ENCODE data around the gene TRIM40. TPM values are rescaled to one million over a fixed set of nuclear protein-coding genes. Genes with fewer than 3 reads are reported as not detected.
A peak's percentile ranks its signal among the peaks of the same experiment; 100 is the strongest.

The TRIM40 gene
- total RNA-seq, 1 donor from 2014 or later: not detected

DNA sequence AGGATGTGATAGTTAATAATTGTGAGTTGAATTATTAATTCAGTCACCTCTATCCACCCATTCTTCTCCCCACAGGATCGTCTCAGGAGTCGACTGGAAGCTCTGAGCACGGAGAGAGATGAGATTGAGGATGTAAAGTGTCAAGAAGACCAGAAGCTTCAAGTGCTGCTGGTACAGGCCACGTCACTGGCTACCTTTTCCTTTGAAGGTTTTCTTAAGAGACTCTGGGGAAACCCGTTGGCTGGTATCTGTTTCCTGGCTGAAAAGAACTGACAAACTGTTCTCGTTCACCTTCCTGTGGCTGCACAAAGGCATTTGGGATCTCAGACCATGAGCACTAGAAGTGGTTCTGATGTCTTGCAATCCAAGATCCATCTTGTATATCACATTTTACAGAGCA, 31.2 kb downstream of the TRIM40 start:
- H3K27me3 Mint-ChIP-seq (ENCODE audit: low read depth, unreplicated experiment): peaks cover 61% of the 10 kb centered on the region
- Histone ChIP-seq H3K27me3 (ENCODE audit: insufficient read depth, low read length) (peaks cover 47% of the 10 kb centered on the region), H3K36me3 (ENCODE audit: insufficient read depth, low read length) (no peaks in the 10 kb centered on the region), H3K4me3 (ENCODE audit: insufficient read depth, low read depth, low read length) (no peak overlapping the region), H3K4me2 (ENCODE audit: low read length) (no peak overlapping the region), H3K79me2 (ENCODE audit: insufficient read depth, low read length) (no peaks in the 10 kb centered on the region), H3K9me3 (ENCODE audit: insufficient read depth, low read depth, low read length) (no peaks in the 10 kb centered on the region), H3K4me1 (ENCODE audit: insufficient read depth, low read length) (peaks cover 2% of the 10 kb centered on the region), H2AFZ (ENCODE audit: low read depth, low read length) (no peak overlapping the region), H4K20me1 (ENCODE audit: insufficient read depth, low read length) (no peaks in the 10 kb centered on the region), H3K9ac (ENCODE audit: low read length) (no peak overlapping the region), H3K27ac (ENCODE audit: low read depth, low read length) (no peak overlapping the region)
- no peak for TF ChIP-seq EZH2 (IDR thresholded peaks at IDR 0.05; ENCODE audit: insufficient read depth, low read length)
- TF ChIP-seq, protein P1, sequence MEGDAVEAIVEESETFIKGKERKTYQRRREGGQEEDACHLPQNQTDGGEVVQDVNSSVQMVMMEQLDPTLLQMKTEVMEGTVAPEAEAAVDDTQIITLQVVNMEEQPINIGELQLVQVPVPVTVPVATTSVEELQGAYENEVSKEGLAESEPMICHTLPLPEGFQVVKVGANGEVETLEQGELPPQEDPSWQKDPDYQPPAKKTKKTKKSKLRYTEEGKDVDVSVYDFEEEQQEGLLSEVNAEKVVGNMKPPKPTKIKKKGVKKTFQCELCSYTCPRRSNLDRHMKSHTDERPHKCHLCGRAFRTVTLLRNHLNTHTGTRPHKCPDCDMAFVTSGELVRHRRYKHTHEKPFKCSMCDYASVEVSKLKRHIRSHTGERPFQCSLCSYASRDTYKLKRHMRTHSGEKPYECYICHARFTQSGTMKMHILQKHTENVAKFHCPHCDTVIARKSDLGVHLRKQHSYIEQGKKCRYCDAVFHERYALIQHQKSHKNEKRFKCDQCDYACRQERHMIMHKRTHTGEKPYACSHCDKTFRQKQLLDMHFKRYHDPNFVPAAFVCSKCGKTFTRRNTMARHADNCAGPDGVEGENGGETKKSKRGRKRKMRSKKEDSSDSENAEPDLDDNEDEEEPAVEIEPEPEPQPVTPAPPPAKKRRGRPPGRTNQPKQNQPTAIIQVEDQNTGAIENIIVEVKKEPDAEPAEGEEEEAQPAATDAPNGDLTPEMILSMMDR (IDR thresholded peaks at IDR 0.05; ENCODE audit: insufficient read depth, low read depth, low read length): no peak
- H3K4me1 Mint-ChIP-seq (ENCODE audit: low read depth, unreplicated experiment): no peaks in the 10 kb centered on the region
- H3K9me3 Mint-ChIP-seq (ENCODE audit: unreplicated experiment): peaks cover 6% of the 10 kb centered on the region
- no peak for DNase-seq (ENCODE audit: low read depth)
- no peak for FAIRE-seq
- H3K27ac Mint-ChIP-seq (ENCODE audit: unreplicated experiment): no peak overlapping the region
- no peak overlapping the region for H3K4me3 Mint-ChIP-seq (ENCODE audit: unreplicated experiment)
- no peaks in the 10 kb centered on the region for H3K36me3 Mint-ChIP-seq (ENCODE audit: low read depth, unreplicated experiment)

DNA sequence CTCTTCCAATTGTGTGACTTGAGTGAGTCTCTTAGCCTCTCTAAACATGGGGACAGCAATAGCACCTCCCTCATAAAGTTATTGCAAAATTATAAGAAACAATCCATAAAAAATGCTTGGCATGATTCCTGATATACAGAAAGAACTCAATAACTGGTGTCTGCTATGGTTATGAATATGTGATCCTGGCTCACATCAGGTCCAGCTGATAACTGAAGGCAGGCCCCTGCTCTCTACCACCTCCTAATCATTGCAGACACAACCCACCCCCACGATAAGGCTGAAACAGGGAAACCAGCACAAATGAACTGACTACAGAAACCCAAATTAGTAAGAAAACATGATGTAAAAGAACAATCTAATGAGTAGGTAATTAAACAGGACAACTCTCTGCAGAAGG, 32.8 kb downstream of the TRIM40 start:
- H2AFZ ChIP-seq (ENCODE audit: low read depth, low read length): no peak overlapping the region
- H3K4me2 ChIP-seq (ENCODE audit: low read length): no peak overlapping the region
- Mint-ChIP-seq H3K27ac (ENCODE audit: unreplicated experiment) (no peak overlapping the region), H3K9me3 (ENCODE audit: unreplicated experiment) (peaks cover 6% of the 10 kb centered on the region), H3K36me3 (ENCODE audit: low read depth, unreplicated experiment) (no peaks in the 10 kb centered on the region), H3K4me3 (ENCODE audit: unreplicated experiment) (no peak overlapping the region), H3K4me1 (ENCODE audit: low read depth, unreplicated experiment) (no peaks in the 10 kb centered on the region), H3K27me3 (ENCODE audit: low read depth, unreplicated experiment) (peaks cover 73% of the 10 kb centered on the region)
- H3K79me2 ChIP-seq (ENCODE audit: insufficient read depth, low read length): no peaks in the 10 kb centered on the region
- no peaks in the 10 kb centered on the region for H3K9me3 ChIP-seq (ENCODE audit: insufficient read depth, low read depth, low read length)
- no peak overlapping the region for H3K9ac ChIP-seq (ENCODE audit: low read length)
- no peaks in the 10 kb centered on the region for H3K36me3 ChIP-seq (ENCODE audit: insufficient read depth, low read length)
- peaks cover 5% of the 10 kb centered on the region for H3K4me1 ChIP-seq (ENCODE audit: insufficient read depth, low read length)
- TF ChIP-seq, protein P1 (IDR thresholded peaks at IDR 0.05; ENCODE audit: insufficient read depth, low read depth, low read length): no peak
- TF ChIP-seq EZH2 (IDR thresholded peaks at IDR 0.05; ENCODE audit: insufficient read depth, low read length): no peak
- H4K20me1 ChIP-seq (ENCODE audit: insufficient read depth, low read length): no peaks in the 10 kb centered on the region
- FAIRE-seq (no peak), DNase-seq (ENCODE audit: low read depth) (no peak)
- H3K27ac ChIP-seq (ENCODE audit: low read depth, low read length): no peak overlapping the region
- no peak overlapping the region for H3K4me3 ChIP-seq (ENCODE audit: insufficient read depth, low read depth, low read length)
- peaks cover 54% of the 10 kb centered on the region for H3K27me3 ChIP-seq (ENCODE audit: insufficient read depth, low read length)

- Histone ChIP-seq H3K79me2 (ENCODE audit: insufficient read depth, low read length) (no peaks in the 10 kb centered on the region), H3K27ac (ENCODE audit: low read depth, low read length) (no peak overlapping the region), H3K4me2 (ENCODE audit: low read length) (no peak overlapping the region), H3K4me3 (ENCODE audit: insufficient read depth, low read depth, low read length) (no peak overlapping the region), H3K27me3 (ENCODE audit: insufficient read depth, low read length) (peaks cover 55% of the 10 kb centered on the region), H2AFZ (ENCODE audit: low read depth, low read length) (no peak overlapping the region), H3K36me3 (ENCODE audit: insufficient read depth, low read length) (no peaks in the 10 kb centered on the region), H3K4me1 (ENCODE audit: insufficient read depth, low read length) (peaks cover 5% of the 10 kb centered on the region), H3K9ac (ENCODE audit: low read length) (no peak overlapping the region), H4K20me1 (ENCODE audit: insufficient read depth, low read length) (no peaks in the 10 kb centered on the region), H3K9me3 (ENCODE audit: insufficient read depth, low read depth, low read length) (no peaks in the 10 kb centered on the region)
- H3K9me3 Mint-ChIP-seq (ENCODE audit: unreplicated experiment): peaks cover 4% of the 10 kb centered on the region
- no peak for FAIRE-seq
- peaks cover 68% of the 10 kb centered on the region for H3K27me3 Mint-ChIP-seq (ENCODE audit: low read depth, unreplicated experiment)
- H3K4me1 Mint-ChIP-seq (ENCODE audit: low read depth, unreplicated experiment): no peaks in the 10 kb centered on the region
- peak; percentile 27 for DNase-seq (ENCODE audit: low read depth)
- H3K4me3 Mint-ChIP-seq (ENCODE audit: unreplicated experiment): no peak overlapping the region
- H3K27ac Mint-ChIP-seq (ENCODE audit: unreplicated experiment): no peak overlapping the region
- no peak for TF ChIP-seq EZH2 (IDR thresholded peaks at IDR 0.05; ENCODE audit: insufficient read depth, low read length)
- TF ChIP-seq, protein P1 (IDR thresholded peaks at IDR 0.05; ENCODE audit: insufficient read depth, low read depth, low read length): peak; percentile 82
- H3K36me3 Mint-ChIP-seq (ENCODE audit: low read depth, unreplicated experiment): no peaks in the 10 kb centered on the region
Measured at GRCh38 chr6:30169658-30170614, 34.0 kb downstream of the TRIM40 start.

All from astrocyte (in vitro differentiated cells and primary cell).